HG03520 (cell line): ENCODE data around the gene PLD3.

Source experiments
- ATAC-seq: cut with Tn5 transposase; IDR thresholded peaks from one replicate; pipeline ENCODE4 v1.9.1; 2021; ENCODE audit warnings: mild to moderate bottlenecking, moderate library complexity; ENCODE audit not compliant: unreplicated experiment

PLD3 gene

DNA sequence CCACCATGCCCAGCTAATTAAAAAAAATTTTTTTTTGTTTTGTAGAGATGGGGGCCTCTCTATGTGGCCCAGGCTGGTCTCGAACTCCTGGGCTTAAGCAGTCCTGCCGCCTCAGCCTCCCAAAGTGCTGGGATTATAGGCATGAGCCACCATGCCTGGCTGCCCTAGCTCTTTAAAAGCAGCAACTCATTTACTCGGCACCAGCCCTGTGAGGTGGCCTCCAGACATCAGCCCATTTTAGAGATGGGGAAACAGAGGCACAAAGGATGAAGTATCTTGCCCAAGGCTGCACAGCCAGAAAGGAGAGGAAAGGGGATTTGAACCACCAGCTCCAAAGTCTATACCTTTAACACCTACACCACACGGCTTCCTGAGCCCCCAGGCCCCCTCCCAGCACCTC, 64.4 kb downstream of the PLD3 start:
- ATAC-seq = no peak

DNA sequence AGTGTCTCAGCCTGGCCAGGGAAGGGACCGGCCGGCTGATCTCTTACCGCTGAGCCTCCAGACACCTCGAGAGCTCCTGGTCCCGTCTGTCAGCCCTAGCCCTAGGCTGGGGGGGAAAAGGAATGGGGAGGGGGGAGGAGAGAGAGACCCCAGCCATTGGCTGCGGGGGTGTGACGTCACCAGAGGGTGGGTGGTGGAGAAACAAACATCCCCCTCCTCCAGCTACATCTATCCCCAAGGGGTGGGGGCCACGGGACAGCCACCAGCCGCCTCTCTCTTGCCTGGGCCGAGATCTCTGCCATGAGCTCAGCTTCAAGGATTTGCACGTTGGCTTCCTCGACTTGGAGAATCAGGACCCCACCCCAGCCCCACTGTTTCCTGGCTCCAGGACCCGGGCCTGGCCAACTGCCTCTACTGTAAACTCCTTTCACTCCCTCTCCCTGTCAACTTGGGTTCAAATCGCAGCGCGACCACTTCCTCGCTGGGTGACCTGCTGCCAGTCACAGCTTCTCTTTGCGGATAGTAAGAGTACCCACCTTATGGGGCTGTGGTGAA, 64.9 kb downstream of the PLD3 start, which contains the start of gene PRX:
PRX (minus strand) TSS at position 88 of the 555 bp plus-strand sequence. CDS start 5,446 bp downstream, outside the sequence.
- ATAC-seq = no peak

DNA sequence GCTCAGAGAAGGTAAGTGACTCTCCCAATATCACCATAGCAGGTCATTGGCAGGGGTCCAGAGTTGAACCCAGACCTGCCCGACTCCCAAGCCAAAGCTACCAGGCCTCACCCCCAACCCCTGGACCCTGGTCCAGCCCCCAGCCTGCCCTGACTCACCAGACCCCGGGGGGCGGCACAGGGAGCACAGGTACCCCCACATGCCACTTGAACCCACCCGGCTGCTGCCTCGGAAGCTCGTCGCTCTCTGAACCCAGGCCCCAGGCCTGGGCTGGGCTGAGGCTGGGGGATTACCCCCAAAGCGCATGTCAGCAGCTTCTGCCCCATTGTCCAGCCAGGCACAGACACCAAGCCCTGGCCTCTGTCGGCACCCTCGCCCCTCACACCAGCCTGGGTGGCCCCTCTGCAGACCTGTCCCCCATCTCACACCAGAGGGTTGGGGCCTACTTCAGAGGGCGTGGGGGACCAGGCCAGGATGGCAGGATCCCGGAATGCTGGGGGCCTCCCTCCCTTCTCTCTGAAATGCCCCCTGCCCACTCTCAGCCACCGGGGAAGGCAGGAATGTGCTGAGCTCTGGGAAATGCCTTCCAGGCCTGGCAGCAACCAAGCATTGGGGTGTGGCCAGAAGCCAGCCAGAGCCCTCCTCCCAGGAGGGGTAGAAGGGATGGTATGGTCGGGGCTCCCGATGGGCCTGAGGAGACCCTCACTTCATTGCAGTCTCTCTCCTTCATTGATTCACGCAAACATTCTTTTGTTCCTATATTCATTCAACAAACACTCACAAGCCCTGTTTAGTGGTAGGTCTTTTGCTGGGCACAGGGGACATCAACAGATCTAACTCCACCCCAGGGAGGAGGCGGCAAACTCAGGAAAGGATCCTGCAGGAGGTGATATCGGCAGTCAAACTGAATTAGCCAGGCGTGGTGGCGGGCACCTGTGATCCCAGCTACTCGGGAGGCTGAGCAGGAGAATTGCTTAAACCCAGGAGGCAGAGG, 66.3 kb downstream of the PLD3 start:
- no peak for ATAC-seq

DNA sequence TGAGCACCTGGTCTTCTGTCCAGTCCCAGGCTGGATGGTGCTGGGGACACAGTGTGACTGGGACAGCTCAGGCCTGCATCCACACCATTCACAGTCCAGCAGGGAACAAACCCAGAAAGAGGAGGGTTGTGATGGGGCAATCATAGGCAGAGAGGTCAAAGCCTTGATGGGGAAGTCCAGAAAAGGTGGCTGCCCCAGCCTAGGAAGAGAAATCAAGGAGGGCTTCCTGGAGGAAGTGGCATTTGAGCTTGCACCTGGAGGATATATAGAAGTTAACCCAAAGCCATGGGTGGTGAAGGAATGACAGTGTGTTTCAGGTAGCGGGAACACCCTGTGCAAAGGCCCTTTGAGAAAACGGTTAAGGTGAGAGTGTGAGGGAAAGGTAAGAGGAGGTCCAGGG, 67.3 kb downstream of the PLD3 start:
- ATAC-seq = no peak

DNA sequence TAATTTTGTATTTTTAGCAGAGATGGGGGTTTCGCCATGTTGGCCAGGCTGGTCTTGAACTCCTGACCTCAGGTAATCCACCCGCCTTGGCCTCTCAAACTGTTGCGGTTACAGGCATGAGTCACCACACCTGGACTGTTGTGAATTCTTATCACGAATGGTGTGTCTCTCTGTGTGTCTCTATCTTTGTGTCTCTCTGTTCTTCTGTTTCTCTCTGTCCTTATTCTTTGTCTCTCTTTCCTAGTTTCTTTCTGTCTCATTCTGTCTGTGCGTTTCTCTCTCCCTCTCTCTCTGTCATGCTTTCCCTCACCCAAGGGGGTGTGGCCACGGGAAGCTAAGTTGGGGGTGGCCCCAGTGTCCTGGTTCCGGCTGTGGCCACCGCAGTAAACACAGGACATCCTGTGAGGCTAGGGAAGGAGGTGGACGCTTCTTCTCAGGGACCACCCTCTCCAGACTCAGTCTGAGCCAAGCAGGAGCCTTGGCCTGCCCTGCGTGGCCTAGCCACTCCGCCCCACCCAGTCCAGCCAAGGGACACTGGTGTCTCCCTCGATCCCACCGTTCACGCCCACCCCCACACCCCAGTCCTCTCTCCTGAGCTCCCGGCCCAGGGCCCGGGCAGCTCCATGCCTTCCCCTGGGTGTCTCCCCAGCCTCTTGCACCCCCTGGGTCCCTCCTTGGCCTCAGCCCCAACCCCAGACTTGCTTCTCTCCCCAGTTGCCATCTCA, 68.6 kb downstream of the PLD3 start:
- ATAC-seq = no peak

DNA sequence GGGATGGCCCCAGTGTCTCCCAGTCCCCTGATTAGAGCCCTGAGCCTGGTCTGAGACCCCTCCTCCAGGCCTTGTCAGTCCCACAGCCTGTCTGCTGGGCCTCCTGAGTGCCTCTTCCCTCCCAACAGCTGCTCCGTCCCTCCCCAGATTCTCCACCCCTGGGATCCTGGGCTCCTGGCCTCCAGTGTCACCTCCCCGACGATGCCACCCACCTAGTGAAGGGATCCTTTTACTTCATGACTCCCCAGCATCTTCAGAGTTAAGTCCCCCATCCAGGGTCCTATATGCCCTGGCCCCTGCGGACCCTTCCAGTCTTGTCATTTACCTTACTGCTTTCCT, 69.1 kb downstream of the PLD3 start:
- ATAC-seq = no peak

DNA sequence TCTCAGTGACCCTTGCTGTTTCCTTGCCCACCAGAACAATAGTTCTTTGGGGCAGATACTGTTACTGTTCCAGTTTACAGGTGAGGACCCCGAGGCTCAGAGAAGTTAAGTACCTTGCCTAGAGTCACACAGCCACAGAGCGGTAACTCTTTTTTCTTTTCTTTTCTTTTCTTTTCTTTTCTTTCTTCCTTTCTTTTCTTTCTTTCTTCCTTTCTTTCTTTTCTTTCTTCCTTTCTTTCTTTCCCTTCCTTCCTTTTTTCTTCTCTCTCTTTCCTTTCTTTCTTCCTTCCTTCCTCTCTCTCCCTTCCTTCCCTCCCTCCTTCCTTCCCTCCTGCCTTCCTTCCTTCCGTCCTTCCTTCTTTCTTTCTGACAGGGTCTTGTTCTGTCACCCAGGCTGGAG, 69.5 kb downstream of the PLD3 start:
- ATAC-seq = no peak

DNA sequence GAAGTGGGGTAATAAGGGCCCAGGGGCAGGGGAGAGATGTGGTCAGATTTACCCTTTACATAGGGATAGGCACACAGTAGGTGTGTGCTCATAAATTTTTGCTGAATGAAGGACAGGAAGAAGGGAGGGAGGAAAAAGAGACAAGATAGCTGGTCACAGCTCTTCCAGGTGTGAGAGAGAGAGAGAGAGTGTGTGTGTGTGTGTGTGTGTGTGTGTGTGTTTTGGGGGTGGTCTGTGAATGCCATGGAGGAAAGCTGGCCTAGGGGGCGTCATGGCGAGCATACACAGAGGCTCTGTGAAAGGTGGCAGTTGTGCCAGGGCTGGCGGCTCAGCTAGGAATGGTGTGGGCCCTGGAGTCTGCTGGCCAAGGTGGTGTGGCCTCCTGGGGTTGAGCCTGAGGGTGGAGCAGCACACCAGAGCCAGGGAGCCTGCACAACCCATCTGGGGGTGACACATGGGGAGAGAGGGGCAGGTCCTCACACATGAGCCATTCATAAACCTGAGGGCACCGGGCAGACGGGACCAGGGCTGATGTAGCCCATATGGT, 70.6 kb downstream of the PLD3 start:
- ATAC-seq = no peak

DNA sequence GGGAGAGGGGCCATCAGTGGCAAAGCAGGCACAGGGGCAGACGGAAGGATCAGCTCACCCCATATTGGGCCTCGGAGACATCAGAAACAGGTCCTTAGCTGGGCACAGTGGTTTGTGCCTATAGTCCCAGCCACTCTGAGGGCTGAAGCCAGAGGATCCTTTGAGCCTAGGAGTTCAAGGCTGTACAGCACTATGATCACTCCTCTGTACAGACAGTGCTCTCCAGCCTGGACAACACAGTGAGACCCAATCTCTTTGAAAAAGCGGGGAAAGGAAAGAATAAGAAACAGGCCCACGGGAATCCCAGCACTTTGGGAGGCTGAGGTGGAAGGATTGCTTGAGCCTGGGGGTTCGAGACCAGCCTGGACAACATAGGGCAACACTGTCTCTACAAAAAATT, 71.3 kb downstream of the PLD3 start:
- ATAC-seq = no peak

DNA sequence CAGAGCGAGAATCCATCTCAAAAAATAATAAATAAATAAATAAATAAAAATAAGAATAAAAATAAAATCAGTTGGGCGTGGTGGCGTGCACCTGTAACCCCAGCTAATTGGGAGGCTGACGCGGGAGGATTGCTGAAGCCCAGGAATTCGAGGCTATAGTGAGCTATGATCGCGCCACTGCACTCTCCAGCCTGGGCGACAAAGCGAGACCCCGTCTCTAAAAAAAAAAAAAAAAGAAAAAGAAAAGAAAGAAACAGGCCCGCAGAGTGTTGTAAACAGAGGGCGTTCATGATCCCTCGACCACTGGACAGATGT, 71.9 kb downstream of the PLD3 start:
- no peak for ATAC-seq

DNA sequence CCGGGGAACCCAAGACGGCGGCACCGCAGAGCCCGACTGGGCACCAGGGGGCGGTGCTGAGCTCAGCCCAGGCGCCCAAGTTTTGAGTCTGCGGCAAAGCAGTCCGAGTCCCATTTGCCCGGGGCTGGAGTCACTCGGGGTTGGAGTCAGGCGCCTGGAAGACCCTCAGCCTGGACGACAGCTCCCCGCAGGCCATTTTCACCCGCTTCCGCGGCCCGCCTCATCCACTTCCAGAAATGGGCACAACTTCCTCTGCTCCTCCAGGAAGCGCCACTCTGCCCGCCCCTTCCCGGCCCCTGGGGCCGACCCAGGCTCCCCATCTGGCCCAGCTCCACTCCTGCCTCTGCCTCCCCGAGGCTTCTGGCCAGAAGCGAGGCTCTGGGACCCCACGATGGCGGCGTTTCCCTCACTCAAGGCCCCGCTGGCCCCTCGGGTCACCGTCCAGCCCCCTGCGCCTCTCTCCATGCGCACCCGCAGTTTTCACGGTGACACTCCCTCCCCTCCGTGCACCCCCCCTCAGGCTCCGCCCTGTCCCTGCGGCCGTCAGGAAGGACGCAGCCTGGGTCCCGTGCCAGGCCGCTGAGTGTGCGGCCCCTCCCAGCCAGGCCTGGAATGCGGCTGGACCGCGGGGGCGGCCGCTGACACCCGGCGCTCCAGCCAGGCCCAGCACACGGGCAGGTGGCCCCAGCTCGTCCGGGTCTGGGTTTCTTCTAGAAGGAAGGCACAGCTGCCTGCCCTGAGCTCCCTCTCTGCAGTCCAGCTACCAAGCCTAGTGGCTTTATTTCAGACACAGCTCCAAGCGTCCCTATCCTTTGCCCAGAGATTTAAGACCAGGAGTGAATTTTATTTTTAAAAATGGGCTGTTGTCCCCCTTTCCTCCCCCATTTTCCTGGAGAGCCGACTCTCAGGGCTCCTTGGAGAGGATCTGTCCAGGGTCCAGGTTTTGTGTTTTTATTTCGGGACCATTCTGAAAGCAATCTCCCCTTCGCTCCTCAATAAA, 72.6 kb downstream of the PLD3 start:
- peak; percentile 32 for ATAC-seq

DNA sequence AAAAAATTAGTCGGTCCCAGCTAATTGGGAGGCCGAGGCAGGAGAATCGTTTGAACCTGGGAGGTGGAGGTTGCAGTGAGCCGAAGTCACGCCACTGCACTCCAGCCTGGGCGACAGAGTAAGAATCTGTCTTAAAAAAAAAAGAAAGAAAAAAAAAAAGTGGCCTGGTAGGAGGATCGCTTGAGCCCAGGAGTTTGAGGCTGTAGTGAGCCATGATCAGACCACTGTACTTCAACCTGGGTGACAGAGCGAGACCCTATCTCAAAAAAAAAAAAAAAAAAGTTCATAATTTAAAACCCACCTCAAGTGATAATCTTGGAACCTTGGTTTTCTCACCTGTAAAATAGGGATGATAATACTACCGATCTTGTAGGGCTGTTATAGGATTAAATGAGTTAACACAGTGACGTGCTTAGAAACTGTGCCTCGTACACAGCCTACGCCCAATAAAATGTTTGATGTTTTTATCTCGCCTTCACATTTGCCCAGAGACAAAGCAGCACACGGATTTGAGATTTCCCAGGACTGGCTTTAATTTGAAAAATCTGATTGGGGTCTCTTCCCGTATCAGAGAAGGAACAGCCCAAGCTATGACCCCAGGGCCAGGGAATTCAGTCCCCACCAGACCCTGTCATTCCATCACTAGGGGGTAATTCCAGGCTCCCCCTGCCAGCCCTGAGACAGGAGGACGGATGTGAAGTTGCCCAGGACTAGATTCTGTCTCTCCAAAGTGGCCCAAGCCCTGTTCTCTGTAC, 73.7 kb downstream of the PLD3 start:
- ATAC-seq = no peak

DNA sequence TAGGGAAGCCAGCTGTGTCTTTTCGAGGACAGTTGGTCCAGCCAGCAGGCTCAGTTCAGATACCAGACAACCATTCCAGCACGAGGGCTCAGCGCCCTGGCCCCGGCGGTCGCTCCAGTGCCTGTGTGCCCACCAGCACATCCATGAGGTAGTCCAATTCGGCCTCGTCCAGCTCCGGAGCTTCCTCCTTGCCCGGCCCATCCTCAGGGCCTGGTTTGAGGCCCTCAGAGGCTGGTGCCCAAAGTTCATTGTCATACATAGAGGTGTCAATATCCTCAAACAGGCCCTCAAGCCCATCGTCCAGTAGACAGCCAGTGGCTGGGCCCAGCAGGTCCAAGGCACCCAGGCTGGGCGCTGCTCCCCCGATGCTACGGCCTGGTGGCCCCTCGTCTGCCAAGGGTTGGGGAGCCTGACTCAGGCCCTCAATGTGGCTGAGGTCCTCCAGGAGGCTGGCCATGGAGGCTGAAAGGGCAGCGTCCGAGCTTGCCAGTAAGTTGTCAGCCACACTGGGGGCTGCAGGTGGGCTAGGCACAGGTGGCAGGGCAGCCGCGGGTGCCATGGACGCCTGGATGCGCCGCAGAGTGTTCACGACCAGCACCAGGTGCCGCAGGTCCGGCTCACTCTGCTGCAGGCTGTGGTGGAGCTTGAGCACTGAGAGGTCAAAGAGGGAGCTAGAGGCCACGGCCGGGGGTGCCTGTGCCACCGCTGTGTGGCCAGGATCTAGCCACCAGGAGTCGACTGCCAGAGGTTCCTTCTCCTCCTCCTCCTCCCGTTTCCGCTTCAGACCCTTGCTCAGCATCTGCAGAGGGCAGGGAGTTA, 74.5 kb downstream of the PLD3 start:
- no peak for ATAC-seq

DNA sequence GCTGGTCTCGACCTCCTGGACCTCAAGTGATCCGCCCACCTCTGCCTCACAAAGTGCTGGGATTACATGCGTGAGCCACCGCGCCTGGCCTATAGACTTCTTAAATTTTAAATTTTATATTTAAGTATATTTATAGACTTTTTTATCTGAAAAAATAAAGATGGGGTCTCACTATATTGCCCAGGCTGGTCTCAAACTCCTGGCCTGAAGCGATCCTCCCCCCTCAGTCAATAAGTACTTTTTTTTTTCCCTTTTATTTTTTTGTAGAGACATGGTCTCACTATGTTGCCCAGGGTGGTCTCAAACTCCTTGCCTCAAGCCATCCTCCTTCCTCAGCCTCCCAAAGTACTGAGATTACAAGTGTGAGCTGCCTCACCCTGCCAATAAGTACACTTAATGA, 75.4 kb downstream of the PLD3 start:
- ATAC-seq = no peak

DNA sequence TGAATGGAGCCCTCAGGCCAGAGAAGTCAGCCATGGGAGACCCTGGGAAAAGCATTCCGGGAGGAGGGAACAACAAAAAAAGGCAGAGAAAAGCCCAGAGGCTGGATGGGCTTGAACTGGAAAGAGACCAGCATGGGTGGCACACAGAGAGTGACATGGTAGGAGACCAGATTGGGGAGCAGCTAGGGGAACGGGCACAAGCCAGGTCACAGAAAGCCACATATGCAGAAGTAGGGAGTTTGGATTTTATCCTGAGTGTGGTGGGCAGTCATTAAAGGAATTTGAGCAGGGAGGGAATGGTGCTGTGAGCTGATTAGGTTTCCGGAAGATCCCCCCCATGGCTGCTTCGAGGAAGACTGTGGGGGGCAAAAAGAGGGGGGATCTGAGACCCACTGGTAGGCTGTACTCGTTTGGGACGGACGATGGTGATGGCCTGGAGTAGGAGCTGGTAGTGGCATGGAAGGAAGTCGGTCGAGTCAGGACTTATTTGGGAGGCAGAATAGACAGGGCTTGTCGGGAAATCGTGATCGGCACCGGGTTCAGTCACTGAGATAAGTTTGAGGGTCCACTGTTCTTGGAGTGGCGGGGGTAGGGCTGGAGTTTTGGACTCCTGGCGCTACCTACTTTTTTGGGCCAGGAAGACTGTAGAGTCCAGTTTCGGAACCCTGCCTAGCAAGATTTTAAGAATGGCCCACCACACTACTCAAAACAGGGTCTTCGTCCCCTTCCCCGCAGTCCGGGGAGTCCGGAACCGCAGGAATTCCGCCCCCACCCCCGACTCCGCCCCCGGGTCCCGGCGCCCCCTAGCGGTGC, 76.3 kb downstream of the PLD3 start:
- no peak for ATAC-seq

DNA sequence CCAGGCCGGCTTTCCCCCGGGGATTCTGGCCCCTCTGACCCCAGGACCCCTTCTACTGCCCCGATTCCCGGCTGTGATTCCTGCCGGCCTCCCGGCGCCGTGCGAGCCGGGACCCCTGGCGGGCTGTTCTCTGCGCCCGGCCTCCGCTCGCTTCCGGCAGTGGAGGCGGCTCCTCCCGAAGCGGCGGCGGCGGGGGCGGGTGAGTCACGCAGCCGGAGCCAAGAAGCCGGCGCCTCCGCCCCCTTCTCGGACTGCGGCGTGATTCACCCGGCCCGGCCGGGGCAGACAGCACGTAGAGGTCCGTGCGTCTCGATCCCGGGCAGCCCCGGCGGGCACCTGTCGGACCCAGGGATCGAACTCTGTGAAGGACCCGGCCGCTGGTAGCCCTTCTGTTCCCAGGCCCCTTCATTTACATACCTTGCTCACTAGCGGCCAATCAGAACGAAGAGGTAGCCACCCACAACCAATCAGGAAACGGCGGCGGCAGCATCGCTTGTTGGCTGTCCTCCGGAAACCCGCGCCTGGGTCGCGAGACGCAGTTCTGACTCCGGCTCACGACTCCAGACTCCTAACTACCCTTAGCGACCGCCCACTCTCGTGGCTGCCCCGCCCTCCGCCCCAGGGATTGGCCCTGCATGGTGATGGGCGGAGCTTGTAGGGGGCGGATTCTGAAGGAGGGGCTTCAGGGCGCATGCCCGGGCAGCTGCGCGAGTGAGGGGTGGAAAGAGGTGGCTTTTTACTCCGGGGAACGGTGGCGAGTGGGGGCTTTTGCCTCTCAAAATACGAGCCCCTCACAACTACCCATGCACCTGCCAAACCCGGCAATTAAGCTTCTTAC, 77.2 kb downstream of the PLD3 start, which contains the start of gene SERTAD1:
SERTAD1 (minus strand) TSS at position 543 of the 838 bp plus-strand sequence. CDS start 2,446 bp downstream, outside the sequence.
- peak; percentile 80 for ATAC-seq
